HL-60 (cell line): ENCODE data around the gene ZNF691.

ENCODE experiments used
- CTCF ChIP-seq: IDR thresholded peaks from one replicate; pipeline ENCODE4 v1.5.1; 2011; ENCODE audit warnings: low read length, control low read depth, inconsistent platforms; ENCODE audit not compliant: insufficient read depth
- POLR2AphosphoS5 ChIP-seq: IDR thresholded peaks from 2 replicates; pipeline ENCODE4 v1.6.1; 2012; ENCODE audit warnings: low read depth
- REST ChIP-seq: IDR thresholded peaks from 2 replicates; pipeline ENCODE4 v1.6.1; 2012; ENCODE audit warnings: low read depth; ENCODE audit not compliant: insufficient replicate concordance
- SPI1 ChIP-seq: IDR thresholded peaks from 2 replicates; pipeline ENCODE4 v1.6.1; 2012; ENCODE audit warnings: low read depth, mild to moderate bottlenecking, borderline replicate concordance

- TF ChIP-seq CTCF (no peak), POLR2AphosphoS5 (no peak), REST (no peak), SPI1 (no peak)
Observed at GRCh38 chr1:42877380-42877779, 31.0 kb downstream of the ZNF691 start.
